SK-N-MC (cell line): ENCODE data around the gene SSC4D.

Experiments
- EZH2 ChIP-seq: fragments of 200-600 bp; sonication (generic); IDR thresholded peaks from one replicate; pipeline ENCODE4 v1.6.1; 2017; ENCODE audit warnings: antibody characterized with exemption
- FOXP2 ChIP-seq: optimal IDR thresholded peaks from 2 replicates; pipeline ENCODE3; 2011; ENCODE audit warnings: mild to moderate bottlenecking, moderate library complexity; ENCODE audit not compliant: insufficient read depth; ENCODE audit errors: extremely low read length, control extremely low read depth
- POLR2AphosphoS5 ChIP-seq: IDR thresholded peaks from 2 replicates; pipeline ENCODE4 v1.6.1; 2012; ENCODE audit warnings: mild to moderate bottlenecking, low read depth, low read length, borderline replicate concordance

DNA sequence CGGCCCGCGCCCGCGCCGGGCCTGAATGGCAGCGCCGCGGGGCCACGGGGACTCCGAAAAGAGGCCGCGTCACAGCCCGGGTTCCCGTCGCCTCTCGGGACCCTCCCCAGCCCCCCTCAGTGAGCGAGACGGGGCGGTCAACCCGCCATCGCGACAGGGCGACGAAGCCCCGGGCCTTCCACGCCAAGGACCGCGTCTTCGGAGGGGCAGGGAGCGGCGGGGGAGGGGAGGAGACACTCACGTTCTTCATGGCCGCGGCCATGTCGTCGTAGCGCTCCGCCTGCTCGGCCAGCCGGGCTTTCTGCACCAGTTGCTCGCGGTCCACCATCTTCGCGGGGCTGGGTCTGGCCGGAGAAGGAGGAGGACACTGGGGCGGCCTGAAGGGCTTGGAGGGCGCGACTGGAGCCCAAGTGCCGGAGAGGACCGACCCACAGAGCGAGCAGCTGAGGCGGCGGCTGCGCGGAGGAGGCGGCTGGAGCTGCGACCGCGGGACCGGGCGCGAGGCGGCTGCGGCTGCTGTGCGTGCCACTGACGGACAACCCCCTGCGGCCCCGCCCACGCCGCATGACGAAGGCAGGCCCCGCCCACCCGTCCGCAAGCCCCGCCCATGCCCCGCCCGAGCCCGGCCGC, 50.9 kb downstream of the SSC4D start, which contains the start of gene YWHAG:
- TF ChIP-seq POLR2AphosphoS5, result peak; percentile 98
- no peak for TF ChIP-seq EZH2
- no peak for TF ChIP-seq FOXP2
